Stimulated activated CD8-positive, alpha-beta memory T cell treated with anti-CD3 and anti-CD28 coated beads, Interleukin-2, amount 100 ng/mL, for 1 hour (primary cell): ENCODE results near the gene TYRP1.

Source experiments
- DNase-seq, 2 donors: peaks; one replicate each; pipeline ENCODE4 v3.0.0-alpha.2; 2020; ENCODE audit warnings: low read depth in 2 of 2

The TYRP1 gene

DNA sequence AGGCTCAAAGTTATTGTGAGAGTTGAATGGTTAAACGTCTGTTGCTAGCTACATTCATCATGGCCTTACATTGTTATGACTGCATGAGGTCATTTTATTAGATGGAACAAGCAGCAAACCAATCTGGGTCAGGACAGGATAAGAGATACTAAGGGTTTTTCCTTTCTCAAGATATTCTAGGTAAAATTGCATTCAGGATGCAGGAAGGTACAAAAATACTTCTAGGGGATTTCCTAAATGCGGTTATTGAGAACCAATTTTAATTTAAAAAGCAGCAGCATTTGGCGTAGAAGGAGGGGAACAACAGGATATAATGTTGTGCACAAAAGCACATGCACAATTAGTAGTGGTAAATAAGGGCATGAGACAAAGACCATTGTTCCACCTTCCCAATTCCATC, 42.5 kb downstream of the TYRP1 start:
- no peak for DNase-seq

GRCh38 chr9:12737871-12738270, 44.7 kb downstream of the TYRP1 start:
- no peak for DNase-seq

GRCh38 chr9:12739014-12739652, 45.9 kb downstream of the TYRP1 start:
- no peak for DNase-seq

DNA sequence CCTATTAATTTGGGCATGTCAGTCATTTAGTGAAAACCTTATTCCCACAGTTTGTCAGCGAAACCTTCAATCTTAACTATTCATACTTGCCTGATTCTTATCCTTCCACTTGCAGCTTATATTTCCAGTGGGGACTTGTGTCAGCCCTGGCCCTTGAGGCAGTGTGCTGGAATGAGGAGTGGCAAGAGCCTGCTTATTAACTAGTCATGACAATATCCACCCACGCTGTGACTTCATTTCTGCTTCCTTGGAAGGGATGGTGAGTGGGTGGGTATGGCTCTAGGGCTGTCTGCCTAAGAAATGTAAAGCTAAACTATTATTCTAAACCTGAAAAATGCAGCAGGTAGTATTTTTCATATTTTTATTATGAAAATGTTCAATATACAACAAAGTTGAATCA, 47.7 kb downstream of the TYRP1 start:
- DNase-seq = no peak

DNA sequence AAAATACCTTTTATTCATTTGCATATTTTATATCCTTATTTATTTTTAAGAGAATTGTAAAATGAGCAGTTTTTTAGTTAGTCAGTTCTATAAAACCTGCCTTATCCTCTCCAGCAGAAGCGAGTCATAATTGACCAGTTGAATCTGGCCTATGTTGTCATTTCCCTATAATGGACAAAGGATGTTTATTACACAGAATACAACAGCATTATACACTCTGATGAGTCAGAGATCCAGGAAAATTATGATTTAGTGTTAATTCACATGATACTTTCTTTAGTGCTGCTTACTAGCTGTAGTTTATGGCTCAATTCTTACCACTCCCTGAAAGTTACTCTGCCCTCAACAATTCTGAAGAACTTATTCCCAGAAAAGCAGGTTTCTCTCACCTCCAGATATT, 54.8 kb downstream of the TYRP1 start:
- DNase-seq = no peak

- no peak for DNase-seq
Measured at GRCh38 chr9:12748954-12749353, 55.8 kb downstream of the TYRP1 start.

DNA sequence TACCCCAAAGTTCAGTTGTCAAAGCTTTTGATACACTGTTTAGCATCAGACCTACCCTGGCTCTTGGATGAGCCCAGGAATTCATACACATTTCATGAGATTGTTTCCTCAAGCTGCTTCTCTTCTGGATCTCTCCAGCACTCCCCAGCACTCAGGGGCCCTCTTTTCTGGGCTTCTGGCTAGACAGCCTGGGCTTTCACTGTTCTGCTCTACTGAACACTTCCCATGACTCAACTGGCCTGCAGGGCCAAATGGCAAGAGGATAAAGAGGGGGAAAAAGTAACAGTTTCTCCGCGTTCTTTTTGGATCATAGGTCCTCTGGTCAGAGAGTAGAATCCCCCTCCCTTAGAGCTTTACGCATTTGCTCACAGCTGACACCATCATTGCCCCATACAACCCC, 60.7 kb downstream of the TYRP1 start:
- DNase-seq = no peak

DNA sequence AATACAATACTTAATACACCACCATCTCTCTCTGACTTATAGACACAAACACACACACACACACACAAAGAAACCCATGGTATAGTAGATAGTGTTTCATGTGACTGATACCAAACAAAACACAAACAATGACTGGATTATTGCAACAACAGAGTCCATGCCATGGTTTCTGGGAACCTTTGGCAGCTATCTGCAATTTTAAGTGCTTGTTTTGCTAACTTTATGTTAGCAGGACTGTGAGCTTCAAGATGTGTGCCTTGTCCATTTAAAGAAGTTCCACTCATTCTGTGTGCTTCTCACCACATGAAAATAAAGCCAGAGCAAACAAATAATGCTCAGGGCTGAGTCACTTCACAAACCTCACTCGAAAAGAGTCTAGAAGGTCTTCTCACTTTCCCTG, 66.6 kb downstream of the TYRP1 start:
- no peak for DNase-seq
